OCI-LY1 (cell line): ENCODE measurements around the gene GALNT14.

Experiments used
- CTCF ChIP-seq: fragments of 200-600 bp; sonication (generic), shearing (Covaris generic); IDR thresholded peaks from 2 replicates; pipeline ENCODE4 v1.5.1; 2017; ENCODE audit warnings: mild to moderate bottlenecking, antibody characterized with exemption, low read length, moderate library complexity, mixed read lengths
- EZH2 ChIP-seq: fragments of 200-600 bp; sonication (generic), shearing (Covaris generic); IDR thresholded peaks from 2 replicates; pipeline ENCODE4 v1.8.0; 2017; ENCODE audit warnings: borderline replicate concordance, mixed run types, mild to moderate bottlenecking, antibody characterized with exemption, low read length, moderate library complexity, mixed read lengths

GRCh38 chr2:31089645-31090044, 48.6 kb downstream of the GALNT14 start:
- TF ChIP-seq EZH2 (no peak), CTCF (no peak)
